ENCODE measurements around the gene CCM2L.

CCM2L gene

GRCh38 chr20:32010101-32010500 lies at the start of gene CCM2L:
CCM2L (plus strand) TSS chr20:32010438; CDS start chr20:32010455, 17 bp downstream.
- FAIRE-seq: no peak

- no peak for FAIRE-seq
Measured at GRCh38 chr20:31962761-31963160, 47.5 kb upstream of the CCM2L start.

- FAIRE-seq: no peak
Measured at GRCh38 chr20:31963889-31964288, 46.3 kb upstream of the CCM2L start.

GRCh38 chr20:31966991-31967655 lies 43.1 kb upstream of the CCM2L start:
- no peak for FAIRE-seq

- no peak for FAIRE-seq
Measured at GRCh38 chr20:31967830-31968249, 42.4 kb upstream of the CCM2L start, which contains the start of gene XKR7. XKR7 (plus strand) TSS chr20:31968151; CDS start chr20:31968176, 25 bp downstream.

GRCh38 chr20:31968291-31969126 lies 41.7 kb upstream of the CCM2L start:
- FAIRE-seq: no peak

GRCh38 chr20:31969991-31970390 lies 40.2 kb upstream of the CCM2L start:
- FAIRE-seq: no peak

GRCh38 chr20:31972471-31973021 lies 37.7 kb upstream of the CCM2L start:
- peak; percentile 99 for FAIRE-seq

- no peak for FAIRE-seq
Measured at GRCh38 chr20:31974296-31974695, 35.9 kb upstream of the CCM2L start.

GRCh38 chr20:31974951-31975487 lies 35.2 kb upstream of the CCM2L start:
- FAIRE-seq: peak; percentile 66

- no peak for FAIRE-seq
Measured at GRCh38 chr20:31975874-31976273, 34.4 kb upstream of the CCM2L start.

- no peak for FAIRE-seq
Measured at GRCh38 chr20:31977080-31977479, 33.2 kb upstream of the CCM2L start.

- FAIRE-seq: no peak
Measured at GRCh38 chr20:31979713-31980426, 30.4 kb upstream of the CCM2L start.

- no peak for FAIRE-seq
Measured at GRCh38 chr20:31981784-31982183, 28.5 kb upstream of the CCM2L start.

GRCh38 chr20:31984981-31985471 lies 25.2 kb upstream of the CCM2L start:
- FAIRE-seq: no peak

GRCh38 chr20:31987744-31988143 lies 22.5 kb upstream of the CCM2L start:
- FAIRE-seq: no peak

- no peak for FAIRE-seq
Measured at GRCh38 chr20:31988430-31989015, 21.7 kb upstream of the CCM2L start.

- no peak for FAIRE-seq
Measured at GRCh38 chr20:31989030-31989645, 21.1 kb upstream of the CCM2L start.

GRCh38 chr20:31990641-31991338 lies 19.4 kb upstream of the CCM2L start:
- FAIRE-seq: peak; percentile 23

- no peak for FAIRE-seq
Measured at GRCh38 chr20:31991339-31991705, 18.9 kb upstream of the CCM2L start.

- no peak for FAIRE-seq
Measured at GRCh38 chr20:31992086-31992485, 18.2 kb upstream of the CCM2L start.
